H1 (cell line): ENCODE measurements around the gene PRDM15. TPM values are rescaled to one million over a fixed set of nuclear protein-coding genes. Genes with fewer than 3 reads are reported as not detected.

Experiments
- CTCF ChIA-PET: fragments of 300-600 bp; sonication (Branson Sonifier 250); formaldehyde crosslinking; loops from one replicate; lab custom pipeline; 2021; ENCODE audit not compliant: partially characterized antibody; lab: Charles Lee
- POLR2A ChIA-PET: fragments of 300-600 bp; sonication (Branson Sonifier 250); formaldehyde crosslinking; loops from one replicate; lab custom pipeline; 2021; ENCODE audit warnings: inconsistent platforms; ENCODE audit not compliant: partially characterized antibody; lab: Charles Lee
- DNase-seq, 2 experiments: peaks; one replicate each; pipeline versions ENCODE4 v3.0.0 to v3.0.0-alpha.2; 2010 to 2022; ENCODE audit warnings: low spot score in 2 of 2, low read depth in 1 of 2, mixed read lengths in 1 of 2
- FAIRE-seq: peaks from 2 replicates; lab custom pipeline; 2011; peaks lifted over from hg19 to GRCh38; lab: Jason Lieb, UNC
- H2AFZ ChIP-seq: 2 replicates; pipeline ENCODE4 v1.8.1; 2012; ENCODE audit warnings: low read length, inconsistent platforms
- H2AK5ac ChIP-seq: 2 replicates; pipeline ENCODE4 v1.6.1; 2013; ENCODE audit warnings: low read depth, low read length
- H2BK120ac ChIP-seq: replicated peaks from 2 replicates; pipeline ENCODE3; 2013; ENCODE audit warnings: low read depth, low read length, inconsistent platforms
- H2BK12ac ChIP-seq: 2 replicates; pipeline ENCODE4 v1.6.1; 2013; ENCODE audit warnings: low read depth, low read length
- H2BK15ac ChIP-seq: 2 replicates; pipeline ENCODE4 v1.6.1; 2013; ENCODE audit warnings: low read length
- H2BK20ac ChIP-seq: 2 replicates; pipeline ENCODE4 v1.6.1; 2013; ENCODE audit warnings: low read length
- H2BK5ac ChIP-seq: 2 replicates; pipeline ENCODE4 v1.6.1; 2013; ENCODE audit warnings: low read depth, low read length
- H3K14ac ChIP-seq: 2 replicates; pipeline ENCODE4 v1.6.1; 2013; ENCODE audit warnings: inconsistent platforms; ENCODE audit not compliant: insufficient read length
- H3K18ac ChIP-seq: 2 replicates; pipeline ENCODE4 v1.6.1; 2013; ENCODE audit warnings: low read length; ENCODE audit errors: extremely low read depth
- H3K23ac ChIP-seq: 2 replicates; pipeline ENCODE4 v1.6.1; 2013; ENCODE audit warnings: inconsistent platforms; ENCODE audit not compliant: insufficient read length
- H3K23me2 ChIP-seq: 2 replicates; pipeline ENCODE4 v1.6.1; 2013; ENCODE audit warnings: low read depth, low read length
- H3K27ac ChIP-seq: 2 replicates; pipeline ENCODE4 v1.6.1; 2011; ENCODE audit warnings: low read depth, low read length, inconsistent platforms
- H3K27me3 ChIP-seq, 4 experiments: replicated peaks in 1 of 4; 1 replicate in 1 of 4; 2 replicates in 3 of 4; pipeline versions ENCODE4 v1.6.1 to v1.8.1; 2011 to 2013; ENCODE audit warnings: low read length in 3 of 4, mild to moderate bottlenecking in 3 of 4, inconsistent platforms in 2 of 4, mixed read lengths in 2 of 4, moderate library complexity in 1 of 4; ENCODE audit not compliant: control insufficient read depth in 3 of 4, insufficient read depth in 3 of 4; ENCODE audit errors: extremely low read depth in 1 of 4
- H3K36me3 ChIP-seq, 4 experiments: 2 replicates each; pipeline versions ENCODE4 v1.6.1 to v1.8.1; 2011 to 2013; ENCODE audit warnings: mild to moderate bottlenecking in 4 of 4, low read length in 3 of 4, moderate library complexity in 2 of 4, control low read depth in 1 of 4, inconsistent platforms in 1 of 4; ENCODE audit not compliant: insufficient read depth in 4 of 4, control insufficient read depth in 2 of 4
- H3K4ac ChIP-seq: replicated peaks from 2 replicates; pipeline ENCODE3; 2013; ENCODE audit warnings: low read length, low read depth, mixed read lengths, inconsistent platforms; ENCODE audit not compliant: insufficient read length
- H3K4me1 ChIP-seq, 4 experiments: replicated peaks in 1 of 4; 1 replicate in 1 of 4; 2 replicates in 3 of 4; pipeline versions ENCODE4 v1.6.1 to v1.8.1; 2011 to 2013; ENCODE audit warnings: low read length in 3 of 4, inconsistent platforms in 2 of 4, mixed read lengths in 1 of 4; ENCODE audit not compliant: insufficient read depth in 4 of 4, control insufficient read depth in 3 of 4
- H3K4me2 ChIP-seq, 2 experiments: 2 replicates each; pipeline versions ENCODE4 v1.6.1 to v1.8.1; 2011 to 2013; ENCODE audit warnings: low read depth in 2 of 2, low read length in 2 of 2, control low read depth in 1 of 2, inconsistent platforms in 1 of 2, mild to moderate bottlenecking in 1 of 2; ENCODE audit not compliant: insufficient read depth in 1 of 2
- H3K4me3 ChIP-seq, 4 experiments: fragments of 200-600, 300-600 bp in 1 of 4; sonication (generic), shearing (Covaris generic), sonication (Bioruptor Twin) in 1 of 4; 2 replicates each; pipeline versions ENCODE4 v1.5.1 to v1.8.1; 2011 to 2016; ENCODE audit warnings: low read length in 4 of 4, low read depth in 3 of 4, control low read depth in 2 of 4, inconsistent platforms in 2 of 4, mild to moderate bottlenecking in 2 of 4, mixed read lengths in 1 of 4, moderate library complexity in 1 of 4; ENCODE audit not compliant: insufficient read depth in 2 of 4; ENCODE audit errors: extremely low read depth in 1 of 4
- H3K56ac ChIP-seq: replicated peaks from 2 replicates; pipeline ENCODE3; 2013; ENCODE audit warnings: low read depth, mild to moderate bottlenecking, mixed read lengths, low read length, inconsistent platforms; ENCODE audit not compliant: insufficient read length
- H3K79me1 ChIP-seq: 2 replicates; pipeline ENCODE4 v1.6.1; 2013; ENCODE audit warnings: low read depth, low read length, control low read depth
- H3K79me2 ChIP-seq, 2 experiments: 2 replicates each; pipeline versions ENCODE4 v1.6.1 to v1.8.1; 2012 to 2013; ENCODE audit warnings: low read length in 2 of 2, mild to moderate bottlenecking in 2 of 2, inconsistent platforms in 1 of 2; ENCODE audit not compliant: insufficient read depth in 2 of 2, control insufficient read depth in 1 of 2
- H3K9ac ChIP-seq, 4 experiments: replicated peaks in 1 of 4; 1 replicate in 1 of 4; 2 replicates in 3 of 4; pipeline versions ENCODE4 v1.6.1 to v1.8.1; 2011 to 2013; ENCODE audit warnings: low read depth in 3 of 4, low read length in 3 of 4, control low read depth in 2 of 4, mild to moderate bottlenecking in 2 of 4, moderate library complexity in 2 of 4, inconsistent platforms in 1 of 4; ENCODE audit errors: extremely low read depth in 1 of 4
- H3K9me3 ChIP-seq, 2 experiments: 2 replicates each; pipeline versions ENCODE4 v1.6.1 to v1.8.1; 2012 to 2013; ENCODE audit warnings: mild to moderate bottlenecking in 2 of 2, moderate library complexity in 2 of 2, control low read depth in 1 of 2, inconsistent platforms in 1 of 2, low read depth in 1 of 2, low read length in 1 of 2, mixed read lengths in 1 of 2; ENCODE audit not compliant: insufficient read depth in 2 of 2
- H4K20me1 ChIP-seq, 2 experiments: replicated peaks in 1 of 2; 2 replicates each; pipeline versions ENCODE3 to v1.8.1; 2011 to 2013; ENCODE audit warnings: inconsistent platforms in 2 of 2, low read length in 2 of 2, mild to moderate bottlenecking in 1 of 2; ENCODE audit not compliant: insufficient read depth in 2 of 2, control insufficient read depth in 1 of 2
- H4K5ac ChIP-seq: 2 replicates; pipeline ENCODE4 v1.6.1; 2013; ENCODE audit warnings: low read length, low read depth, mixed read lengths, inconsistent platforms; ENCODE audit not compliant: insufficient read length
- H4K8ac ChIP-seq: 2 replicates; pipeline ENCODE4 v1.8.0; 2013; ENCODE audit warnings: mild to moderate bottlenecking, moderate library complexity, low read length, inconsistent platforms; ENCODE audit not compliant: insufficient read depth; ENCODE audit errors: extremely low read depth
- H4K91ac ChIP-seq: replicated peaks from 2 replicates; pipeline ENCODE3; 2013; ENCODE audit warnings: low read length, mixed read lengths, inconsistent platforms; ENCODE audit not compliant: insufficient read length
- BACH1 ChIP-seq: IDR thresholded peaks from 2 replicates; pipeline ENCODE4 v1.6.1; 2012; ENCODE audit warnings: low read length, improper control_type of control experiment
- WGBS, 2 experiments: shearing (Covaris generic) in 1 of 2; methylation state at CpG; one replicate each; pipeline versions ENCODE4 v1.1.6 to v1.1.7; 2013 to 2015; ENCODE audit warnings: low lambda C conversion rate in 2 of 2, mixed read lengths in 2 of 2, inconsistent platforms in 1 of 2, low coverage in 1 of 2, missing lambda C conversion rate in 1 of 2; ENCODE audit not compliant: insufficient replicate concordance in 2 of 2, insufficient coverage in 1 of 2, insufficient read length in 1 of 2; ENCODE audit errors: extremely low coverage in 1 of 2, missing lambda C conversion rate in 1 of 2; 5-methylcytosine and 5-hydroxymethylcytosine counted together
- polyA plus RNA-seq, 7 experiments: library from polyadenylated mRNA; depleted of rRNA in 3 of 7; stranded (reverse) in 5 of 7; unstranded in 2 of 7; fragments of >200 nt in 5 of 7; fragments of 200-250 nt in 2 of 7; gene quantifications; 1 replicate in 5 of 7; 2 replicates in 1 of 7; 4 replicates in 1 of 7; pipeline versions ENCODE4 v1.2.1 to v1.2.3, GENCODE V29; 2011 to 2013; ENCODE audit warnings: missing spikeins in 2 of 7, mixed read lengths in 2 of 7
- total RNA-seq: library from RNA; stranded (reverse); fragmentation: NEBNext Ultra II Directional; extraction: Animal tissue kit (Norgen Biotek cat#: 25700); gene quantifications from 2 replicates; pipeline ENCODE4 v1.2.1, GENCODE V29; 2021

The PRDM15 gene
- total and polyA plus RNA-seq, 2 of the 8 experiments (the other 6 are each of a cell fraction or from before 2014, with no cell fraction given), result 9.7 to 10.5 TPM

- Histone ChIP-seq H3K4me1 (peaks cover 0 to 3% (median 1%) of the 10 kb centered on the region in 4 experiments; a peak in 2 of 7 replicates), H3K18ac (no peak overlapping the region), H2AFZ (no peak overlapping the region), H3K27ac (no peak overlapping the region), H4K20me1 (peaks cover 2% of the 10 kb centered on the region in 2 experiments), H3K4me3 (no peak overlapping the region), H3K79me2 (no peaks in the 10 kb centered on the region), H3K14ac (no peak overlapping the region), H3K36me3 (peaks cover 5 to 10% (median 8%) of the 10 kb centered on the region in 4 experiments; a peak in 6 of 8 replicates), H2AK5ac (no peak overlapping the region), H3K27me3 (no peaks in the 10 kb centered on the region), H4K8ac (no peak overlapping the region), H3K4ac (no peak overlapping the region), H3K23me2 (no peaks in the 10 kb centered on the region; the same call in 1 of the 2 replicates), H2BK20ac (no peak overlapping the region), H4K5ac (no peak overlapping the region), H3K79me1 (no peaks in the 10 kb centered on the region), H3K56ac (no peak overlapping the region), H3K4me2 (no peak overlapping the region), H2BK12ac (no peak overlapping the region), H3K9ac (no peak overlapping the region), H2BK15ac (no peak overlapping the region), H4K91ac (no peak overlapping the region), H2BK120ac (no peak overlapping the region), H2BK5ac (no peak overlapping the region; the same call in 1 of the 2 replicates), H3K9me3 (no peaks in the 10 kb centered on the region), H3K23ac (no peak overlapping the region)
- 94% methylated on average over 7 of the region's 7 CpGs; no CpG with 5 or more reads in 1 of the 2 experiments for WGBS, 2 experiments
- CTCF ChIA-PET, result interaction anchor here (0.5 to 1.7 kb wide), 5 partner anchors 17 to 517 kb away, joined by 3 to 9 read pairs (median 3); no protein-coding TSS in a partner anchor
- no peak for FAIRE-seq
- no peak for DNase-seq
- POLR2A ChIA-PET, result no interaction called here
- TF ChIP-seq BACH1, result no peak
Observed at GRCh38 chr21:41799763-41800162, 79.4 kb downstream of the PRDM15 start.
